ENCODE data around the gene PRDX4.
"Not testable (repeated sequence)": the region's sequence is repeated elsewhere in the genome, so short reads cannot be mapped to it uniquely, and the experiment has no call there.

PRDX4 gene

GRCh38 chrX:23673108-23673507 lies 5.8 kb downstream of the PRDX4 start:
- no peak for DNase-seq (ENCODE audit: low read depth)

DNA sequence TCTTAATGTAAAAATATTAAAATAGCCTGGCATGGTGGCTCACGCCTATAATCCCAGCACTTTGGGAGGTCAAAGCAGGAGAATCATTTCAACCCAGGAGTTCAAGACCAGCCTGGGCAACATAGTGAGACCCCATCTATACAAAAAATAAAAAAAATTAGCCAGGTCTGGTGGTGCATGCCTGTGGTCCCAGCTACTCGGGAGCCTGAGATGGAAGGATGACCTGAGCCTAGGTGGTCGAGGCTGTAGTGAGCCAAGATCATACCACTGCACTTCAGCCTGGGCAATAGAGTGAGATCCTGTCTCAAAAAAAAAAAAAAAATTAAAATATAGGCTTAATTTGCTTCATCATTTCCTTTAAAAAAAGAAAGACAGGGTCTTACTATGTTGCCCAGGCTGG lies 9.2 kb downstream of the PRDX4 start:
- DNase-seq (ENCODE audit: low read depth), result not testable (repeated sequence)

- no peak for DNase-seq (ENCODE audit: low read depth)
Observed at GRCh38 chrX:23692166-23692565, 24.9 kb downstream of the PRDX4 start.

DNA sequence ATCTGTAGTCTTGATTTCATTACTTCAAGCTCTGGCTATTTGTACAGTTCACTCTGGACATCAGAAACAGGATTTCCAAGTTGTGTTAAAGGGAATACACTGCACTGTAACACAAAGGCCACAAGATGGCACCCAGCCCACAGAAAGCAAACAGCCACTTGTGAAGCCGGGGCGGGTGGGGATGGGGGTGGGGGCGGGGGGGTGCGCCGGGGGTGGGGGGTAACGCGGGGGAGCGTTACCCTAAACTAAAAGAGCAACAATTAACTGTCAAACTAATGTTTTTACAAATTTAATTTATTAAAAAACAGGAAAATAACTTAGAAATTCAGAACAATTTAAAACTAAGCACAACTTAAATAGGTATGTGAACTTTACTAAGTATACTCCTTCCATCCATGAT lies 27.3 kb downstream of the PRDX4 start:
- peak; percentile 19 for DNase-seq (ENCODE audit: low read depth)

- no peak for DNase-seq (ENCODE audit: low read depth)
Observed at GRCh38 chrX:23699636-23700194, 32.4 kb downstream of the PRDX4 start.

DNA sequence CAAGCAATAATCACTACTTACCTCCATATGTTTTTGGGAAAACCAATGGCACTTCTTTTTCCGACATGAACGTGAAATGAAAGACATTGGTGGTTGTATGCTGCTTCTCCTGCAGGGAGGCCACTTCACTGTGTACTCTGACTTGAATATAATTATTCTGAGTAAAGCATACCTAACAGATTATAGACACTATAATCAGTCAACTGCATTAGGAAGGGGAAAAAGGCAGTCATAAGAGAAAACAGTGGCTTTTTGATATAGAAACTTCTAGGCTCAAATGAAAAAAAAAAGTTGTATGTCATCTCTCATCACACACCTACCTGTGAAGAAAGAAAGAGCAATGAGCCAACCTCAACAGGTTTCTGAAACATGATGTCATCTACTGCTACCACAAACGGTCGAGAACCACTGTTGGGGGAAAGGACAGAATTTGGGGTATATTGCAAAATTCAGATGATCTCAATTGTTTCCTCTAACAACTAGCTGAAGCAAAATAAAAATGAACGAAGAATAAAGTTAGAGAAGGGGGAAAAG lies 37.4 kb downstream of the PRDX4 start:
- DNase-seq (ENCODE audit: low read depth), result no peak

DNA sequence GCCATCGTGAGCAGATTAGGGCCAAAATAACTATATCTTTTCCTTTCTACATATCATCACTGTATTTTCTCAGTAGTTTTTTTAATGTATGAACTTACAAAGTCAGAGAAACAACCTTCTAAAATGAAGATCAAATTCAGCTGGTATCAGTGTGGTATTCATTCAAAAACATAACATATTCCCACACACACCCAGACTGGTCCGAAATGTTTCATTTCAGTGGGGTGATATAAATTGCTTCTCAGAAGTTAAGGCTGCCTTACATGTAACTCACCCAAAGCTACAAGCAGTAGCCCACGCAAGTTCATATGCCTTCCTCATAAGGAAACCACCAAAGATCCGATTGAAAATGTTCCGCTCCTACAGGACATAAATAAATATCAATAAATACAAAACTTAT lies 37.9 kb downstream of the PRDX4 start:
- DNase-seq (ENCODE audit: low read depth), result no peak

GRCh38 chrX:23720117-23720677 lies 52.9 kb downstream of the PRDX4 start:
- DNase-seq (ENCODE audit: low read depth), result no peak

DNA sequence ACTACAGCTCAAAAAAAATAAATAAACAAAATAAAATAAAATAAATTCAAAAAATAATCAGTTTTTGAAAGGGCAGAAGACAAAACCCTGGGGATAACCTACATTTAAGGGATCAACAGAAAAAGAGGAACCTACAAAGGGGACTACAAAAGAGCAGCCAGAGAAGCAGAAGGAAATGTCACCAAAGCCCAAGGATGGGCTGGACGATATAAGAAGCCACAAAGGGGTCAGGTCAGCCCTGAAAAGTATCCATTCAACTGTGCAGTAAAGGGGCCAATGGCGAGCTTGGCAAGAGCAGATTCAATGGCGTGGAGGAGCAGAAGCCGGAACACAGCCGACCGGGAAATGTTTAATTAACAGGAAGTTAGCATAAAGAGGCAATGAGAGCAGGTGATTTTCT lies 58.9 kb downstream of the PRDX4 start:
- DNase-seq (ENCODE audit: low read depth), result no peak

DNA sequence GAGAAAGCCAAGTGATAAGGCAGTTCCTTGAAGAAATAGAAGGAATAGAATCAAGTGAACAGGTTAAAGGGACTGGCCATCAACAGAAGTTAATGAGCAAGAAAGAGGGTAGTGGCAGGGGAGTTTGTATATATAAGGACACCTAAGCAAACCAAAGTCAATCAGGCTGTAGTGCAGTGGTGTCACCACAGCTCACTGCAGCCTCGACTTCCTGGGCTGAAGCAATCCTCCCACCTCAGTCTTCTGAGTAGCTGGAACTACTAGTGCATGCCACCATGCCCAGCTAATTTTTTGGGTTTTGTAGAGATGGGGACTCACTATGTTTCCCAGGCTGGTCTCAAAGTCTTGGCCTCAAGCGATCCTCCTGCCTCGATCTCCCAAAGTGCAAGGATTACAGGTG lies 59.9 kb downstream of the PRDX4 start:
- DNase-seq (ENCODE audit: low read depth), result no peak

GRCh38 chrX:23729214-23729613 lies 61.9 kb downstream of the PRDX4 start:
- no peak for DNase-seq (ENCODE audit: low read depth)

DNA sequence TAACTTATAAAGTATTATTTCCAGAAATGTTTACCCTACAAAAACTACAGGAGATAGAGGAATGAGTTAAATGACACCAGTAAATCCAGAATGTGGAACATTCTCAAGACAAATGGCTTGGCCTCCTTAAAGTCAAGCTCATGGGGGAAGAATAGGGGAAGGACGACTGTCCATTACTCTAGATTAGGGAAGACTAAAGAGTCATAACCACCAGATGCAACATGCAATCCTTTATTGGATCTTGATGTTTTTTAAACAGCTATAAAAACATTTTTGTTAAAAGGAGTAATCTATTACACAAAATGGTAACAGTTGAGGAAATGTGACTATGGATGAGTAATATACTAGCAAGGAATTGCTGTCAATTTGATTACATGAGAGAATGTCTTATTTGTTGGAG lies 64.7 kb downstream of the PRDX4 start:
- DNase-seq (ENCODE audit: low read depth), result no peak

GRCh38 chrX:23732704-23733103 lies 65.4 kb downstream of the PRDX4 start:
- no peak for DNase-seq (ENCODE audit: low read depth)

Data from GM04504 (cell line).